ENCODE results near the gene CADPS2. TPM values are rescaled to one million over a fixed set of nuclear protein-coding genes. Genes with fewer than 3 reads are reported as not detected.

CADPS2 gene
- polyA plus RNA-seq (2012; ENCODE audit: insufficient read depth, insufficient read length) = not detected

GRCh38 chr7:122886357-122887081 lies at the start of gene CADPS2:
Gene CADPS2 (minus strand): TSS chr7:122886460. CDS start chr7:122886337, 123 bp downstream.
- DNase-seq (ENCODE audit: low read depth, low spot score) = no peak

GRCh38 chr7:122935620-122936019 lies 49.4 kb upstream of the CADPS2 start:
- DNase-seq (ENCODE audit: low read depth, low spot score) = no peak
- no peak overlapping the region for H3K4me3 ChIP-seq (ENCODE audit: low read length)

More at GRCh38 chr7:122886357-122887081, at the start of gene CADPS2:
- no peak within 1 kb of the TSS for H3K4me3 ChIP-seq (ENCODE audit: low read length)

- no peak for DNase-seq (ENCODE audit: low read depth, low spot score)
- H3K4me3 ChIP-seq (ENCODE audit: low read length) = no peak overlapping the region
Observed at GRCh38 chr7:122919643-122920181, 33.5 kb upstream of the CADPS2 start.

GRCh38 chr7:122914812-122915211 lies 28.6 kb upstream of the CADPS2 start:
- H3K4me3 ChIP-seq (ENCODE audit: low read length) = no peak overlapping the region
- no peak for DNase-seq (ENCODE audit: low read depth, low spot score)

DNA sequence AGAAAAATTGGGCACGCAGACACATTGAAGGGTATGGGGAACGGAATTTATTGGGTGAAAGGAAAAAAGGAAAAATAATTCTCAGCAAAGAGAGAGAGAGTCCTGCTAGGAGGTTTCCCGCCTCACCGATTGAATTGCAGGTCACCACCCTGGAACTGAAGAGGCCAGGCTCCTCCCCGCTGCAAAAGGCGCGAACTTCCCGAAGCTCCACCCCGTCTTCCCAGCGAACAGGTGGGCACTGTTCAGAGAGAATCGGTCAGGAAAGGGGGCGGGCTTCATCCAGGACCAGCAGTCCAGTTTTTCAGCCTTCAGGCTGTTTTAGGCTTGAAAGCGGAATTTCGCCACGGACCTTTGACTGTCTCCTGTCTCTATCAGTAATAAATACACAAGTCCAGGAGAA lies 27.3 kb upstream of the CADPS2 start:
- no peak overlapping the region for H3K4me3 ChIP-seq (ENCODE audit: low read length)
- no peak for DNase-seq (ENCODE audit: low read depth, low spot score)

DNA sequence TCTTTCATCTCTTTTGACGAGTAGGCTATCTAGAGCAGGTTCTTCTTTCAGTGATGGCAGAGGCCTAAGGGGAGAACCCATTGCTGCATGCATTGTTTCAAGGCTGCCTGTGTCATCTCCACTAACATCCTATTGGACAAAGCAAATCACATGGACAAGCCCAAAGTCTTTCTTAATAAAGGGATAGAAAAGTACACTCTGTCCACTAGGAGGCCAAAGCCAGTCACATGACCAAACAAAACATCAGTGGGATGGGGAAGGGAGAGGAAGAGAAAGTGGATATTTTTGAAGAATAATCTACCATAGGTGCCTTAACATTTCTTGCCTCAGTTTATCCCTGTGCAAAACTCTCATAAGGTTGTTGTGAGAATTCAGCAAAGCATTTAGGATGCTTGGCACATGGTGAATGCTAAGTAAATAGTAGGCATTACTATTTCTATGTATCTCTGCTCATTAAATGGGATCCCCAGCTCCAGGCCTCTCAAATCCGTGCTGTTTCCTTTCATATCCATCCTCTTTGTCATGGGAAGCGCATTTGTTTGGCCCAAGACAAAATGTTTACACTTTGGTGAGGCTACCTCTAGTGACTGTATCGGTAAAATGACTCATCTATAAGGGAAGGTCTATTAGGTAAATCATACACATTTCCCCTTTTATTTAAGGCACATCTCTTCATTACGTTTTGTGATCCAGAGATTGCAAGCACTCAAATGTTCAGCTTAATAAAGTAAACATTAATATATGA lies 16.7 kb upstream of the CADPS2 start:
- DNase-seq (ENCODE audit: low read depth, low spot score) = no peak
- H3K4me3 ChIP-seq (ENCODE audit: low read length) = no peak overlapping the region

DNA sequence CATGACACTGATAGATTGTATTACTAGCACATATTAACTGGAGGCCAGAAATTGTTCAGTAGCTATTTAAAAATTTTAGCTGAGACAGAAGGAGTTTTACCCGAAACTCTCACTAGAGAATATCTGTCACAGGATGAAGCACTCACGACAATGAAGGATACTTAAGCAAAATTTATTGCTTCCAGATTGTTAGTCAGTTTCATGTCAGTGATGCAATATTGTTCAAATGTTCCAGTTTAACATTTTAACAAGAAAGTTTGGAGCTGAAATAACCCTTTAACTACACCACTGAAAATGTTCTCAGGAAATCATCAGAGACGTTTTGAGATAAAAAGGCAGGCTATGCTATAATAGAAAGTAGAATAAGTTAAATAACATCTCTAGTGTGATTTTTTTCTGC lies 15.0 kb upstream of the CADPS2 start:
- no peak overlapping the region for H3K4me3 ChIP-seq (ENCODE audit: low read length)
- DNase-seq (ENCODE audit: low read depth, low spot score) = no peak

DNA sequence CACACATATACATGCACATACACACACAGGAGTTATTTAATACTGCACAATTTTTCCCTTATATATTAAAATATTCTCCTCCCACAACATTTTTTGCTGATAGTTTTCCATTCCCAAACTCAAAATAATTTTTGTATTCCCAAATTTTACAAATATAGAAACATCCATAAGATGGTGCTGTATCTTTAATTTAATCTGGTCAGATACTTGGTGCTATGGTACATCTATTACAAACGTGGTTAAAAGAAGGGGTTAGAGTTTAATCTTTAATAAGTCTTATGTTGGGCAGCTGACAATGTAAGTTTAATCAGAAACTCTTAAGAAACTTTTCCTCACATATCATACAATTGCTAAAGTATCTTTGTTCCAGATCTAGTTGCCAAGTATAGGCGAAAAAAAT lies 10.2 kb upstream of the CADPS2 start:
- DNase-seq (ENCODE audit: low read depth, low spot score) = no peak

DNA sequence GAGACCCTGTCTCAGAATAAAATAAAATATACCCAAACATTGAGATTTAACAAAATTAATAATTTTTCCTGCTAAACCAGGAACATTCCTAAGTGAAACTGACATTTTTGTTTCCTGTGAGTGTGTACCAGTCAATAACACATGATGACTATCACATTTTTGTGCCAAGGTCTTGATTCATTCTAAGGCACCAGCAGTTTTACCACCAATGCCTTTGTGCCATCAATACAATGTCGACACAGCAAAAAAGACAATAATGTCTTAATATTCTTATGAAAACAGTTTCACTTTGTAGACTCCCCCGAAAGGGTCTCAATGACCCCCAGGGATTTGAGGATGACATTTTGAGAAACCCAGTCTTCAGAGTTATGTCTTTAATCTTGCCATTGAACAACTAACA lies 7.2 kb upstream of the CADPS2 start:
- DNase-seq (ENCODE audit: low read depth, low spot score) = no peak
- no peak overlapping the region for H3K4me3 ChIP-seq (ENCODE audit: low read length)

More for the DNA sequence above, 10.2 kb upstream of the CADPS2 start:
- no peak overlapping the region for H3K4me3 ChIP-seq (ENCODE audit: low read length)

GRCh38 chr7:122889116-122889515 lies 2.9 kb upstream of the CADPS2 start:
- DNase-seq (ENCODE audit: low read depth, low spot score) = no peak
- no peak overlapping the region for H3K4me3 ChIP-seq (ENCODE audit: low read length)

- DNase-seq (ENCODE audit: low read depth, low spot score) = no peak
- H3K4me3 ChIP-seq (ENCODE audit: low read length) = no peak overlapping the region
Observed at GRCh38 chr7:122887848-122888247, 1.6 kb upstream of the CADPS2 start.

DNA sequence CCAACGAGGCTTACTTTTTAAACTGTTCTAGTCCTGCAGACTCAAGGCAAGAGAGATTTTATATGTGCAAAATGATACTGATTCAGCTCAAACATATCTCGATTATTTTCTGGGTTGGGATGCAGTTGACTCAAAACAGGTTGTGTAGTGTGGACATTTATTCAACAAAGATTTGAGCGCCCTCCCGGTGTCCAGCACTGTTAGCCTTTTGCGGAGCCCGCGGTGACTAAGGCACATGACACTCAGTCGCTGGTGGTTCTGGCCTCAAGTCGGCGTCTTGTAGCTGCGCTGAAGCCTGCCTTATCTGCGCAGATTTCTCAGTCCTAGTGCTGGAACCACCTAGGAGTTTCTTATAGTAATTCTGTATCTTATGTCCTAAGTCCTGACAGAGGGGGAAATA lies 938 bp upstream of the CADPS2 start:
- no peak for DNase-seq (ENCODE audit: low read depth, low spot score)
- no peak overlapping the region for H3K4me3 ChIP-seq (ENCODE audit: low read length)

DNA sequence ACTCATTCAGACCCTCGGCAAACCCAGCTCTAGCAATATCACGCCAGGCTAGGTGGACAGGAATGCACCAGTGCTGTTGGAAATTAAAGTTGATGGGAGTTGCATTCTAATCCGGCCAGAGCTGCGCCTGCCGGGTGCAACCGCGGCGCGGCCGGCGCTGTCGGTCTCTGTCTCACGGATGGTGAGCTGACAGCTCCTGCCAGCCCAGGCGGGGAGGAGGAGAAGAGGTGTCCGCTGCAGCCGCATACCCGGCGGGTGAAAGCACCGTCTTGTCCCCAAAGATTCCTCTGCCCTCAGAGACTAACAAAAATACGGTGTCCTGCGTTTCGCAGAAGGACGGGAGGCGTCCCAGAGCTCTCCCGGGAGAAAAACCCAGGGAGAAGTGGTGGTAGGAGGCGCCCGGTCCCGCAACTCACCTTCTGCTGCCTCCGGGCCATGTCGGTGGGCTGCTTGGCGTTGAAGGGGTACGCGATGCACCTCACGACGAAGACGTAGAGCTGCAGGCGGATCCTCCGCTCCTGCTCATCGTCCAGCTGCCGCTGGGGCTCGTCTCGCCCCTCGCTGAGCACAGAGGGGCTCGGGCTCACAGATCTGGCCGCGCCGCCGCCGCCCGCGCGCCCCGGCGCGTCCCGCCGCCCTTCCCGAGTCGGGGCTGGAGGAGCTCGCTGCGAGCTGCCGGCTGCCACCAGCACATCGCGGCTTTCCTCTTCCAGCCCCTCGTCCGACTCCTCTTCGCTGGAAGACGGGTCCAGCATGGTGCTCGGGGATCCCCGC lies 490 bp downstream of the CADPS2 start:
- DNase-seq (ENCODE audit: low read depth, low spot score) = no peak
- no peak overlapping the region for H3K4me3 ChIP-seq (ENCODE audit: low read length)

GRCh38 chr7:122884186-122884585 lies 2.1 kb downstream of the CADPS2 start:
- DNase-seq (ENCODE audit: low read depth, low spot score) = no peak
- H3K4me3 ChIP-seq (ENCODE audit: low read length) = no peak overlapping the region

DNA sequence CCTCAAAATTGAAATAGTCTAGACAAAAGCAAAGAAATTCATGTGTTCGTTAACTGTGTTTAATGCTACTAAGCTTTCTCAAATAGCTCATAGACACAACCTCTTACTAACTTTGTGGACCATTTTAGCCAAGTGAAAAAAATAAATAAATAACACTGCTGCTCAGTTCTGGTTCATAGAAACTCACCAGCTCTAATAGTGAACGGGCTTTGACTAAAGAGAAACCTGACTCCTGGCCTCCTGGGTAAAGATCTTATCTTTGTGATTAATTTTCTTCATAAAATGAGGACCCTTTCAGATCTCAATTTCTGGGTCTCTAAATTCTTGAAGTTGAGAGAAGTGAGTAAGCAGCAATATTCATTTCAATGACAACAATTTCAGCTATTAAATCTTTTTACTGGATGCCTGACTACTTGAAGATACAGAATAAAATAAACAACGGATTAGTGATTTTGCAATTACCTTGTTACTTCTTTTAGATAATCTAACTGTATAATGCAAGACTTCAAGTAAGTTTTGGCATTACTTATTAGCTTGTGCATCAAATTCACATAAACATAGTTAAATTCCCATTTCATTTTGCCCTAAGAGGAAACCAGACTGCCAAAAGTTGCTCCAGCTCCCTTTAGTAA lies 3.1 kb downstream of the CADPS2 start:
- no peak overlapping the region for H3K4me3 ChIP-seq (ENCODE audit: low read length)
- no peak for DNase-seq (ENCODE audit: low read depth, low spot score)

GRCh38 chr7:122881324-122881723 lies 4.9 kb downstream of the CADPS2 start:
- DNase-seq (ENCODE audit: low read depth, low spot score) = no peak
- no peak overlapping the region for H3K4me3 ChIP-seq (ENCODE audit: low read length)

DNA sequence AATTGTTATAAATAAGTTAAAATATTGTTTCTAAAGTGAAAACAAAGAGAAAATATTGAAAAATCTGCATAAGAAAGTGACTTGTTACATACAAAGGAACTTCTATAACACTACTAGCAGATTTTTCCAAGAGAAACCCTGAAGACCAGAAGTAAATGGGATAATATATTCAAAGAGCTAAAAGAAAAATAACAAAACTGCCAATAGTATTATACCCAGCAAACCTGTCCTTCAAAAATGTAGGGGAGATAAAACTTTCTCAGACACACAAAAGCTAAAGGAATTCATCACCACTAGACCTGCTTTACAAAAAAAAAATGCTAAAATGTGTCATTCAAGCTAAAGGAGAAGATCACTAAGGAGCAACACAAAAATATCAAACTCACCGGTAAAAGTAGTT lies 17.0 kb downstream of the CADPS2 start:
- no peak overlapping the region for H3K4me3 ChIP-seq (ENCODE audit: low read length)

DNA sequence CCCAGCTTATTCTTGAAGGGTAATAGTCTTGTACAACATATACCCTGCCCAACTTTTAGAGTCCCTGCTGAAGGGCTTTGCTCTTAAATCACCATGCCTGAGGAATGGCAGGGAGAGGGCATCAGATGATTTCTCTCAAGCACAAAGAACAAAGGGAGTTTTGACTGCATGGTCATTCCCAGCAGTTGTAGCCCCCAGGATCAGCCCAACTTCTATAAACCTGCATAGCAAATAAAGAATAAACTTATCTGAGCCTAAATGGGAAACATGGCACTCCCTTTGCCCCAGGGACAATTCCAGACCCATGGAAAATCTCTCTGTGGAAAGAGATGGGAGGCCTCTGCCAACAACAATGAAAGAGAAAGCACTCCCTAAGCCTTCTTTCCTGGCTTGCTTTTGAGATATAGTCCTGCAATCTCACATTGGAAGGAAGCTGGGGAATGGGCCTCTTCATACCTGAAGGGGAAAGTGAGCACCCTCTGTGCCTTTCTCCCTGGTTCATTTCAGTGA lies 18.7 kb downstream of the CADPS2 start:
- no peak for DNase-seq (ENCODE audit: low read depth, low spot score)
- no peak overlapping the region for H3K4me3 ChIP-seq (ENCODE audit: low read length)

More for the DNA sequence above, 17.0 kb downstream of the CADPS2 start:
- DNase-seq (ENCODE audit: low read depth, low spot score) = no peak

DNA sequence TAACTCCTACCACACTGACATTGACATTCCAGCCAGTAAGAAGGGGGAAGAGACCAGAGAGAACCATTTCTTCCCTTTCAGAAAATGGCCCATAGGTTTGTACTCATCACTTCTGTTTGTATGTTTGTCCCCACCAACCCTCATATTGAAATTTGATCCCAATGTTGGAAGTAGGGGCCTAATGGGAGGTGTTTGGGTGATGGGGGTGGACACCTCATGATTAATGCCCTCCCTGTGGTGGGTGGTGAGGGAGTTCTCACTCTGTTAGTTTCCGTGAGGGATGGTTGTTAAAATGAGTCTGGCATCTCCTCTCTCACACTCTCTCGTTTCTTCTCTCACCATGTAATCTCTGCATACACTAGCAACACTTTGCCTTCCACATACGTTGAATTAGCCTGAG lies 21.4 kb downstream of the CADPS2 start:
- H3K4me3 ChIP-seq (ENCODE audit: low read length) = no peak overlapping the region

More for the DNA sequence above, 21.4 kb downstream of the CADPS2 start:
- no peak for DNase-seq (ENCODE audit: low read depth, low spot score)

Data from Jurkat, Clone E6-1 (cell line).